Measurements from ENCODE around the gene NRXN3. TPM values are rescaled to one million over a fixed set of nuclear protein-coding genes. Genes with fewer than 3 reads are reported as not detected.

NRXN3 gene
- total RNA-seq, 1 experiment from 2014 or later: not detected

GRCh38 chr14:79328863-79329262 lies 1158.7 kb downstream of the NRXN3 start:
- no peak overlapping the region for H3K27ac Mint-ChIP-seq (ENCODE audit: unreplicated experiment)
- BruUV-seq (replicated peaks): no TSS peak
- H3K4me3 Mint-ChIP-seq (ENCODE audit: low read depth, unreplicated experiment): no peak overlapping the region
- CTCF ChIA-PET: no interaction called here
- H3K27me3 Mint-ChIP-seq (ENCODE audit: unreplicated experiment): no peaks in the 10 kb centered on the region
- TF ChIP-seq CTCF (IDR thresholded peaks at IDR 0.05; ENCODE audit: unreplicated experiment): no peak
- H3K9me3 Mint-ChIP-seq (ENCODE audit: low read depth, unreplicated experiment): no peaks in the 10 kb centered on the region
- no peak for DNase-seq
- intact Hi-C loops (cut with micrococcal nuclease; ENCODE audit: unreplicated experiment): no loop called here
- H3K4me1 Mint-ChIP-seq (ENCODE audit: low read depth, unreplicated experiment): no peaks in the 10 kb centered on the region
- no peaks in the 10 kb centered on the region for H3K36me3 Mint-ChIP-seq (ENCODE audit: insufficient read depth, unreplicated experiment)

- H3K36me3 Mint-ChIP-seq (ENCODE audit: insufficient read depth, unreplicated experiment): no peaks in the 10 kb centered on the region
- no peak overlapping the region for H3K4me3 Mint-ChIP-seq (ENCODE audit: low read depth, unreplicated experiment)
- TF ChIP-seq CTCF (IDR thresholded peaks at IDR 0.05; ENCODE audit: unreplicated experiment): no peak
- no peaks in the 10 kb centered on the region for H3K27me3 Mint-ChIP-seq (ENCODE audit: unreplicated experiment)
- H3K9me3 Mint-ChIP-seq (ENCODE audit: low read depth, unreplicated experiment): no peaks in the 10 kb centered on the region
- H3K4me1 Mint-ChIP-seq (ENCODE audit: low read depth, unreplicated experiment): no peaks in the 10 kb centered on the region
- H3K27ac Mint-ChIP-seq (ENCODE audit: unreplicated experiment): no peak overlapping the region
- no peak for DNase-seq
- intact Hi-C loops (cut with micrococcal nuclease; ENCODE audit: unreplicated experiment): no loop called here
- CTCF ChIA-PET: interaction anchor here (0.7 kb wide), 1 partner anchor 1048 kb away, joined by 5 read pairs; no protein-coding TSS in a partner anchor
- no TSS peak for BruUV-seq (replicated peaks)
Observed at GRCh38 chr14:79331830-79332229, 1161.7 kb downstream of the NRXN3 start.

GRCh38 chr14:79332504-79333197 lies 1162.5 kb downstream of the NRXN3 start:
- no peaks in the 10 kb centered on the region for H3K9me3 Mint-ChIP-seq (ENCODE audit: low read depth, unreplicated experiment)
- no peak for DNase-seq
- no peak overlapping the region for H3K27ac Mint-ChIP-seq (ENCODE audit: unreplicated experiment)
- BruUV-seq (replicated peaks): no TSS peak
- TF ChIP-seq CTCF (IDR thresholded peaks at IDR 0.05; ENCODE audit: unreplicated experiment): no peak
- H3K4me1 Mint-ChIP-seq (ENCODE audit: low read depth, unreplicated experiment): no peaks in the 10 kb centered on the region
- CTCF ChIA-PET: no interaction called here
- H3K4me3 Mint-ChIP-seq (ENCODE audit: low read depth, unreplicated experiment): no peak overlapping the region
- peaks cover 4% of the 10 kb centered on the region for H3K27me3 Mint-ChIP-seq (ENCODE audit: unreplicated experiment)
- no peaks in the 10 kb centered on the region for H3K36me3 Mint-ChIP-seq (ENCODE audit: insufficient read depth, unreplicated experiment)
- intact Hi-C loops (cut with micrococcal nuclease; ENCODE audit: unreplicated experiment): no loop called here

- intact Hi-C loops (cut with micrococcal nuclease; ENCODE audit: unreplicated experiment): no loop called here
- Mint-ChIP-seq H3K4me3 (ENCODE audit: low read depth, unreplicated experiment) (no peak overlapping the region), H3K27me3 (ENCODE audit: unreplicated experiment) (peaks cover 9% of the 10 kb centered on the region), H3K36me3 (ENCODE audit: insufficient read depth, unreplicated experiment) (no peaks in the 10 kb centered on the region), H3K4me1 (ENCODE audit: low read depth, unreplicated experiment) (no peaks in the 10 kb centered on the region), H3K27ac (ENCODE audit: unreplicated experiment) (no peak overlapping the region), H3K9me3 (ENCODE audit: low read depth, unreplicated experiment) (peaks cover 3% of the 10 kb centered on the region)
- no peak for TF ChIP-seq CTCF (IDR thresholded peaks at IDR 0.05; ENCODE audit: unreplicated experiment)
- DNase-seq: no peak
- CTCF ChIA-PET: no interaction called here
- BruUV-seq (replicated peaks): no TSS peak
Observed at GRCh38 chr14:79333198-79333546, 1163.0 kb downstream of the NRXN3 start.
